ENCODE measurements around the gene MAP3K8.

MAP3K8 gene

GRCh38 chr10:30510932-30511700 lies 77.1 kb downstream of the MAP3K8 start:
- Histone ChIP-seq H3K9me3 (no peaks in the 10 kb centered on the region), H3K36me3 (no peaks in the 10 kb centered on the region), H3K4me1 (no peaks in the 10 kb centered on the region), H3K4me3 (ENCODE audit: low read depth, low read length) (no peak overlapping the region), H3K27me3 (no peaks in the 10 kb centered on the region)
- no peak for DNase-seq
- no peak for TF ChIP-seq CTCF (IDR thresholded peaks at IDR 0.05; ENCODE audit: low read depth, low read length)
